A673 (cell line): ENCODE data around the gene MAP1S. TPM values are rescaled to one million over a fixed set of nuclear protein-coding genes. Genes with fewer than 3 reads are reported as not detected.
A peak's percentile ranks its signal among the peaks of the same experiment; 100 is the strongest.

Experiments used
- BruUV-seq: library from RNA; stranded (reverse); fragments of 400-500 nt; replicated peaks from 2 replicates; lab custom pipeline; 2021; lab: Mats Ljungman, UMichigan
- CTCF ChIA-PET: fragments of 300-600 bp; sonication (Branson Sonifier 250); formaldehyde crosslinking; loops from one replicate; lab custom pipeline; 2022; ENCODE audit warnings: antibody characterized with exemption; lab: Charles Lee
- POLR2A ChIA-PET: fragments of 300-600 bp; sonication (Branson Sonifier 250); formaldehyde crosslinking; loops from one replicate; lab custom pipeline; 2022; ENCODE audit warnings: antibody characterized with exemption; ENCODE audit not compliant: low non-redundant PET; lab: Charles Lee
- DNase-seq: peaks from one replicate; pipeline ENCODE4 v3.0.0-alpha.2; 2015; ENCODE audit warnings: low spot score
- H3K27ac ChIP-seq: fragments of 200-600 bp; sonication (generic); 2 replicates; pipeline ENCODE4 v1.5.1; 2016; ENCODE audit warnings: mixed run types, low read depth, mild to moderate bottlenecking, mixed read lengths, antibody characterized with exemption, low read length; ENCODE audit not compliant: poor library complexity, severe bottlenecking
- H3K27me3 ChIP-seq: fragments of 200-600 bp; sonication (generic); replicated peaks from 2 replicates; pipeline ENCODE4 v1.6.1; 2017; ENCODE audit warnings: mixed run types, low read depth, mild to moderate bottlenecking, mixed read lengths, antibody characterized with exemption, low read length; ENCODE audit not compliant: insufficient read depth, poor library complexity
- H3K36me3 ChIP-seq: fragments of 200-600 bp; sonication (generic); 2 replicates; pipeline ENCODE4 v1.6.1; 2016; ENCODE audit warnings: mixed run types, mild to moderate bottlenecking, mixed read lengths, antibody characterized with exemption, low read length; ENCODE audit not compliant: insufficient read depth, poor library complexity, severe bottlenecking
- H3K4me1 ChIP-seq: fragments of 200-600 bp; sonication (generic); 2 replicates; pipeline ENCODE4 v1.6.1; 2017; ENCODE audit warnings: mixed run types, mild to moderate bottlenecking, mixed read lengths, antibody characterized with exemption, low read length; ENCODE audit not compliant: insufficient read depth, poor library complexity, severe bottlenecking
- H3K4me3 ChIP-seq: fragments of 200-600 bp; sonication (generic); 2 replicates; pipeline ENCODE4 v1.5.1; 2016; ENCODE audit warnings: low read depth, mixed run types, mild to moderate bottlenecking, mixed read lengths, low read length; ENCODE audit not compliant: poor library complexity, severe bottlenecking
- H3K9me3 ChIP-seq: fragments of 200-600 bp; sonication (generic); 2 replicates; pipeline ENCODE4 v1.6.1; 2016; ENCODE audit warnings: mixed run types, low read depth, mild to moderate bottlenecking, mixed read lengths, antibody characterized with exemption, low read length; ENCODE audit not compliant: poor library complexity, severe bottlenecking
- EZH2 ChIP-seq: fragments of 200-600 bp; sonication (generic); IDR thresholded peaks from 2 replicates; pipeline ENCODE4 v1.6.1; 2017; ENCODE audit warnings: borderline replicate concordance, low read depth, mild to moderate bottlenecking, mixed read lengths, antibody characterized with exemption, low read length; ENCODE audit not compliant: poor library complexity, severe bottlenecking
- intact Hi-C: fragments of 100-400 bp; cut with micrococcal nuclease; formaldehyde crosslinking; loops from one replicate; pipeline ENCODE4 v1.10.0; 2022; ENCODE audit not compliant: unreplicated experiment
- total RNA-seq: library from RNA; stranded (reverse); gene quantifications from 2 replicates; pipeline ENCODE4 v1.2.3, GENCODE V29; 2021
- TF ChIP-seq, protein P1 (sequence below): fragments of 300-800, 200-600 bp; sonication (generic); conservative IDR thresholded peaks from 2 replicates; pipeline ENCODE4 v1.5.1; 2017; ENCODE audit warnings: low read depth, mild to moderate bottlenecking, antibody characterized with exemption, low read length, moderate library complexity, mixed read lengths

The MAP1S gene
- total RNA-seq, 1 experiment from 2014 or later: 87.3 TPM

DNA sequence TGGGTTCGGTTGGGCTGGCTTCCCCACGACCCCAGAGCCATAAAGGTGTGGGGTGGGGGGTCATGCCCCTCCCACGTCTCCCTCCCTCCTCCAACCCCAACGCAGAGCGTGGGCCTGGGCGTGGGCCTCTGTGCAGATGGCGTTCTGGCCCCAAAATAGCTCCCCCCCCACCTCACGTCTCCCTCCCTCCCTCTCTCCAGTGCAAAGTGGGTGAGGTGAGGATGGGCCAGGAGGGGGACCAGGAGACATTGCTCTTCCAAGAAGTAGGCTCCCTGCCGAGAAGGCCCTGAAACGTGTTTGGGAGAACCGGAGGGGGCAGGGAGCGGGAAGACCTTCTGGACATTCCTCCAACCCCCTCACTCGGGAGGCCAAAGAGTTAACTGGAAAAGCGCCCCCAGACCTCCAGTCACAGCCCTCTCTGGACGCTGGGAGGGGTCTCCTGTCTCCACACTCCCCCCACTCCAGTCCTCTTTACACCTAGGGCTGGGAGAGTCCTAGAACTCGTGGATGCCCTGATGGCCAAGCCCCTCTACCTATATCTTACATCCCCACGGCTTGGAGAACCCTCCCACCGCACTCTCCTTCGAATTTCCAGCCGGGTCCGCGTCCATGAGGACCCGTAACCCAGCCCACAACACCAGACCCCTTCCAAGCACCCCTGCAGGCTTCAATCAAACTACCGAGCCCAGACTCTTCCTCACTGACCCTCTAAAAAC lies 32.0 kb upstream of the MAP1S start:
- no peaks in the 10 kb centered on the region for H3K9me3 ChIP-seq
- H3K36me3 ChIP-seq: no peaks in the 10 kb centered on the region
- H3K4me1 ChIP-seq: peaks cover 17% of the 10 kb centered on the region
- H3K27me3 ChIP-seq: no peaks in the 10 kb centered on the region
- peak; percentile 33 for DNase-seq
- CTCF ChIA-PET: interaction anchor here (1.0 kb wide), 1 partner anchor 81 kb away, joined by 3 read pairs; no protein-coding TSS in a partner anchor
- H3K27ac ChIP-seq: no peak overlapping the region
- intact Hi-C loops: no loop called here
- TF ChIP-seq, protein P1, sequence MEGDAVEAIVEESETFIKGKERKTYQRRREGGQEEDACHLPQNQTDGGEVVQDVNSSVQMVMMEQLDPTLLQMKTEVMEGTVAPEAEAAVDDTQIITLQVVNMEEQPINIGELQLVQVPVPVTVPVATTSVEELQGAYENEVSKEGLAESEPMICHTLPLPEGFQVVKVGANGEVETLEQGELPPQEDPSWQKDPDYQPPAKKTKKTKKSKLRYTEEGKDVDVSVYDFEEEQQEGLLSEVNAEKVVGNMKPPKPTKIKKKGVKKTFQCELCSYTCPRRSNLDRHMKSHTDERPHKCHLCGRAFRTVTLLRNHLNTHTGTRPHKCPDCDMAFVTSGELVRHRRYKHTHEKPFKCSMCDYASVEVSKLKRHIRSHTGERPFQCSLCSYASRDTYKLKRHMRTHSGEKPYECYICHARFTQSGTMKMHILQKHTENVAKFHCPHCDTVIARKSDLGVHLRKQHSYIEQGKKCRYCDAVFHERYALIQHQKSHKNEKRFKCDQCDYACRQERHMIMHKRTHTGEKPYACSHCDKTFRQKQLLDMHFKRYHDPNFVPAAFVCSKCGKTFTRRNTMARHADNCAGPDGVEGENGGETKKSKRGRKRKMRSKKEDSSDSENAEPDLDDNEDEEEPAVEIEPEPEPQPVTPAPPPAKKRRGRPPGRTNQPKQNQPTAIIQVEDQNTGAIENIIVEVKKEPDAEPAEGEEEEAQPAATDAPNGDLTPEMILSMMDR: no peak
- TF ChIP-seq EZH2: no peak
- peak overlapping the region; percentile 52 for H3K4me3 ChIP-seq
- no TSS peak for BruUV-seq
- POLR2A ChIA-PET: no interaction called here

DNA sequence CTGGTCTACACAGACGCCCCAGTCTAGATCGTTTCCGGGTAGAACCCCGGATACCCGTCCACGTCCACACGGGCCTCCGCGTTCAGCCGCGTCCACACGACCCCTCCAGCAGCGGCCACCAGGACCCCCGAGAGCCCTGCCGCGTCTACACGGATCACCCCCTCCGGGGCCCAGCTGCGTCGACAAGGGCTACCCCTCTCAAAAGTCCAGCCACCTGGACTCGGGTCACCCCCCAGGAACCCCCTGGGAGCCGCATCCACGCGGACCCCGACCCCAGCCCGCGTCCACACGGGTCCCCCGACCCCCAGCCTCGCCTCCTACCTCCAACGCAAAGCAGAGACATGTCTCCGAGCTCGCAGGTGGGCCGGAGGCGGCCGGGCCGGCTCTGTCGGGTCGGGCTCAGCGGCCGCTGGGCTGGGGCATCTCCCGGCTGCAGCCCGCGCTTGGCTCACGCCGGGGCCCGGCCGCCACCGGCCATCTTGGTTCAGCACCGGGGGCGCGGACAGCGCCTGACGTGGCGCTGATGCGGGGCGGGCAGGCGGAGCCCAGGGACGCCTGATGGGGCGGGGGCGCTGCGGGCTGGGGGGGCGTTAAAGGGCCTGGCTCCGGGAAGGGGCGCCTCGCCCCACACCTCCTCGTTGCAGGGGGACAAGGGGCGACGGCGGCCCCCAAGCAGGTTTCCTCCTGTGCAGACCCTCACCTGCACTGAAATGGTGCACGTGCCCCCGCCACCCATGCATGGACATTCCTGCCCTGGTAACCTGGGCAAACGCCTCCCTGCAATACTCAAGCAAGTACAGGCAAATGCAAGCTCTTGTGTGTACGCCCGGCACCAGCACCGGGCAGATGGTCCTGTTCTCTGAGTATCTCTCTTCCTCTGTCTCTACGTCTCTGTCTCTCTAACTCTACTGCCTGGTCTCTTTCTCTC lies 31.2 kb upstream of the MAP1S start, which contains the start of gene UNC13A:
UNC13A (minus strand) TSS at position 498 of the 928 bp plus-strand sequence; CDS start at position 343, 155 bp downstream.
- H3K27ac ChIP-seq: no peak within 1 kb of the TSS
- TF ChIP-seq, protein P1: no peak
- no peak for TF ChIP-seq EZH2
- intact Hi-C loops: no loop called here
- CTCF ChIA-PET: no interaction called here
- DNase-seq: peak; percentile 63
- H3K4me3 ChIP-seq: peak within 1 kb of the TSS; percentile 52
- H3K9me3 ChIP-seq: no peaks in the 10 kb centered on the region
- H3K36me3 ChIP-seq: no peaks in the 10 kb centered on the region
- no peaks in the 10 kb centered on the region for H3K27me3 ChIP-seq
- POLR2A ChIA-PET: no interaction called here
- BruUV-seq: no TSS peak
- H3K4me1 ChIP-seq: peaks cover 17% of the 10 kb centered on the region

DNA sequence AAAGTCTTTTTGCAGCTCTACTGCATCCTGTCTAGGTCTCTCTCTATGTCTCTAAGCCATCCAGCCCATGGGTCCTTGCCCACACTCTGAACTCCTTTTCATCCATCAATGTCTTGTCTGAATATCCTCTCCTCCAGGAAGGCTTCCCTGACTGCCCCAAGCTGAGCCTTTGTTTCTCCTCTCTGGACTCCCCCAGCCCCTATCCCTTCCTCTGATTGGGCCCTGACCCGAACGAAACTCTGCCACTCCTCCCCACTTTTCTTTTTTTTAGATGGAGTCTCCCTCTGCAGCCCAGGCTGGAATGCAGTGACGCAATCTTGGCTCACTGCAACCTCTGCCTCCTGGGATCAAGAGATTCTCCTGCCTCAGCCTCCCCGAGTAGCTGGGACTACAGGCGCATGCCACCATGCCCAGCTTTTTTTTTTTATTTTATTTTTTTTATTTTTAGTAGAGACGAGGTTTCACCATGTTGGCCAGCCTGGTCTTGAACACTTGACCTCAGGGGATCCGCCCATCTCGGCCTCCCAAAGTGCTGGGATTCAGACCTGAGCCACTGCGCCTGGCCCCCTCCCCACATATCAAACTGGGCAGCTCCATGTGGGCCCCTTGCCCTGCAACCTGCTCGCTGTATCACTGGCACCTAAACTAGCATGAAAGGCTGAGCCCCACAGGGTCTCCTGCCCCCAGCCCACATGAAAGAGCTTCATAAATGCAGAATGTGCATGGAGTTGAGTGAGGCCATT lies 30.3 kb upstream of the MAP1S start:
- no peaks in the 10 kb centered on the region for H3K36me3 ChIP-seq
- no peak overlapping the region for H3K4me3 ChIP-seq
- intact Hi-C loops: no loop called here
- no TSS peak for BruUV-seq
- ChIA-PET POLR2A (no interaction called here), CTCF (no interaction called here)
- no peak for TF ChIP-seq EZH2
- TF ChIP-seq, protein P1: no peak
- H3K9me3 ChIP-seq: no peaks in the 10 kb centered on the region
- no peak for DNase-seq
- peaks cover 17% of the 10 kb centered on the region for H3K4me1 ChIP-seq
- no peak overlapping the region for H3K27ac ChIP-seq
- no peaks in the 10 kb centered on the region for H3K27me3 ChIP-seq
